ENCODE measurements around the gene PPP4R1. TPM values are rescaled to one million over a fixed set of nuclear protein-coding genes. Genes with fewer than 3 reads are reported as not detected.

The PPP4R1 gene
- total RNA-seq, 1 experiment from 2014 or later: 130 TPM

DNA sequence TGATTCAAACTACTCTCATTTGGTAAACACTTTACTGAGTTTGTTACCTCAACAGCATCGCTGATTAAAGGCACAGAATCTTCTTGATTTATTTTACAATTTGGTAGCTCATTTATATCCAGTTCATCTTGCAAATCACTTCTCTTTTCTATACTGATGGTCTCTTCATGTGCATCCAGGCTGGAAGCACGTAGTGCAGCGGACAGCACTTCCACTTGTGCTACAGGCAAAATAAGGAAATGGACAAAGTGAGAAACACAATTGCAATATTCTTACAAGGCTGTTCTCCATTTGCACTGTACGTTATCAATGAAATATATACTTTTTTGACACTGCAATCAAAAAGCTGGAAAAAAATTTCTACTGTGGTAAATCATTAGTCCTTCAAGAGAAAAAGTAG, 51.0 kb downstream of the PPP4R1 start:
- no peaks in the 10 kb centered on the region for H3K27me3 ChIP-seq (replicated peaks)
- no peak overlapping the region for H3K4me3 ChIP-seq
- peaks cover 87% of the 10 kb centered on the region for H3K36me3 ChIP-seq
- no peak for DNase-seq (ENCODE audit: low read depth in 1 of 2, low spot score in 2 of 2)
- no peak overlapping the region for H3K27ac ChIP-seq
- H3K4me1 ChIP-seq (replicated peaks): no peaks in the 10 kb centered on the region
- no peaks in the 10 kb centered on the region for H3K9me3 ChIP-seq (replicated peaks)

- Histone ChIP-seq H3K27ac (no peak overlapping the region), H3K27me3 (replicated peaks) (no peaks in the 10 kb centered on the region), H3K4me3 (no peak overlapping the region), H3K36me3 (peaks cover 87% of the 10 kb centered on the region), H3K4me1 (replicated peaks) (no peaks in the 10 kb centered on the region), H3K9me3 (replicated peaks) (no peaks in the 10 kb centered on the region)
- DNase-seq (ENCODE audit: low read depth in 1 of 2, low spot score in 2 of 2): no peak
Observed at GRCh38 chr18:9562584-9562983, 51.8 kb downstream of the PPP4R1 start.

DNA sequence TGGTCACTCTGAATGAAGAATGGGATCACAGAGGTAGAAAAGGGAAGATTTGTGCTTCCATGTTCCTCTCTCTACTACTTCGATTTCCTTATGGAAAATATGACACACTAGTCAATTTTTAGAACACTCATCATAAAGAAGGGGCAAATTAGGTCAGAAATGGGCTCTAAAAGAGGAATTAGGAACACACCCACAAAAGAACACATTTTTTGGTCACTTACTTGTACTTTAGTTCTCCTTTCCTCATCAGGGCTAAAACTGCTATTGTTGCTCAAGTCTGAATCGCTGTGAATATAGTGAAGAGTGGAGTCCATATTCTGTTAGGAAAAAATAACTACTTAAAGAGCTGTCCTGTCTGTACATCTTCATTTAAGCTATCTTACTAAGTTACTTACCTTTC, 52.6 kb downstream of the PPP4R1 start:
- DNase-seq (ENCODE audit: low read depth in 1 of 2, low spot score in 2 of 2): no peak
- no peaks in the 10 kb centered on the region for H3K27me3 ChIP-seq (replicated peaks)
- no peak overlapping the region for H3K27ac ChIP-seq
- H3K36me3 ChIP-seq: peaks cover 87% of the 10 kb centered on the region
- no peak overlapping the region for H3K4me3 ChIP-seq
- H3K9me3 ChIP-seq (replicated peaks): no peaks in the 10 kb centered on the region
- H3K4me1 ChIP-seq (replicated peaks): no peaks in the 10 kb centered on the region

- H3K4me1 ChIP-seq (replicated peaks): no peaks in the 10 kb centered on the region
- H3K36me3 ChIP-seq: peaks cover 94% of the 10 kb centered on the region
- no peaks in the 10 kb centered on the region for H3K27me3 ChIP-seq (replicated peaks)
- no peak overlapping the region for H3K27ac ChIP-seq
- no peaks in the 10 kb centered on the region for H3K9me3 ChIP-seq (replicated peaks)
- no peak for DNase-seq (ENCODE audit: low read depth in 1 of 2, low spot score in 2 of 2)
- no peak overlapping the region for H3K4me3 ChIP-seq
Observed at GRCh38 chr18:9559253-9559652, 55.1 kb downstream of the PPP4R1 start.

DNA sequence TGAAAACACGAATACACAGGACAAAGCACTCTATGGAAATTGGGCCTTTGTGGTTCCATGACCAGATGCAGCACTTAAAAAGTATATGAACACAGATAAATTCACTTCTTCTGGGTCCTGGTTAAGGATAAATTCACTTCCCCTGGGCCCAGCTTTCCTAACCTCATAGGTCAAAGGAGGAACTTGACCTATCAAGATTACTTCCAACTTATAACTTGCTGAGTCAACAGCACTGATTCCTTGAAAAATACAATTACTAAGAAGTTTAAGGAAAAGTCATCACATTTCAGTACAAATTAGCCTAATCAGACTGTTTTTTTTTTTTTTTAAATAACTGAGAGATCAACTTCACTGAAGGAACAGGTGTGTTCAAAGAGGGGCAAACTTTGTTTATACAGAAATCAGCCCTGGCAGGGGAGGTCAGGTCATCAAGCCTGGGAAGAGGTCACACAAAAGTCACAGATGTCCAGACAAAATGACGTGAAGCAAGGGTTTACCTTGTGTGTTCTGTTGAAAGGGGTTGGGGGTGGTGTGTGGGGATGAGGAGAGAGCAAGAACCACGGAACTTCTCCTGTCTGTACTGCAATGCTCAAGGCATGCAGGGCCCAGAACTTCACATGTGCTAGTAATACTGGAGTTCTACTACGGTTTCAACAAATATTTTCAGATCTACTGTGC, 55.8 kb downstream of the PPP4R1 start:
- Histone ChIP-seq H3K9me3 (replicated peaks) (no peaks in the 10 kb centered on the region), H3K27ac (no peak overlapping the region), H3K36me3 (peaks cover 94% of the 10 kb centered on the region), H3K27me3 (replicated peaks) (no peaks in the 10 kb centered on the region), H3K4me1 (replicated peaks) (no peaks in the 10 kb centered on the region), H3K4me3 (no peak overlapping the region)
- no peak for DNase-seq (ENCODE audit: low read depth in 1 of 2, low spot score in 2 of 2)

DNA sequence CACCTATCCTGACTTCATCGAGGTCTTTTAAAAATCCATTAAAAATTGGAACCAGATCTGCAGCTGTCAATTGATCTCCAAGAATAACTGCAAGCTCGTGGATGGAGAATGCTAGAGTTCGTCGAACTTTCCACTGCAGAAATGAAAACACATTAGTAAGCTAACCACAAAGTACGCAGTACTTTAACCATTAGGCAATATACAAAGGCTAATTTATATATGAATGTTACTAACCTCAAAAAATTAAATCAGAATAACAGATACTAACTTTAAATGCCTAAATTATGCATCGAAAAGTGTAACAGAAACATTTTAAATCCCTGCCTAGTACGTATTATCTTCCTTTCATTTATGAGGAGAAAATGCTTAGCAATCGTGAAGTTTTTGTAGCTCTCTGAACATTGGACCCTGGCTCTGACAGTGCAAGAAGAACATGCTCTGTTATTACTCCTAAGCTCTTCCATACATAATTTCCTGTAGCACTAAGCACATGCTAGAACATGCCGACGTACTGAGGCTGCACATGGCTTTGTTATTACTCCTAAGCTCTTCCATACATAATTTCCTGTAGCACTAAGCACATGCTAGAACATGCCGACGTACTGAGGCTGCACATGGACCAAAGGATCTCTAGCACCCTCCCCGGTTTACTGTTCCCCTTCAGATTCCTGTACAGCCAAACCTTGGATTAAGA, 57.0 kb downstream of the PPP4R1 start:
- Histone ChIP-seq H3K27me3 (replicated peaks) (no peaks in the 10 kb centered on the region), H3K9me3 (replicated peaks) (no peaks in the 10 kb centered on the region), H3K36me3 (peaks cover 94% of the 10 kb centered on the region), H3K4me3 (no peak overlapping the region), H3K27ac (no peak overlapping the region), H3K4me1 (replicated peaks) (no peaks in the 10 kb centered on the region)
- DNase-seq (ENCODE audit: low read depth in 1 of 2, low spot score in 2 of 2): no peak

GRCh38 chr18:9552616-9553015, 61.7 kb downstream of the PPP4R1 start:
- H3K4me3 ChIP-seq: no peak overlapping the region
- no peak overlapping the region for H3K27ac ChIP-seq
- no peaks in the 10 kb centered on the region for H3K9me3 ChIP-seq (replicated peaks)
- peaks cover 97% of the 10 kb centered on the region for H3K36me3 ChIP-seq
- no peaks in the 10 kb centered on the region for H3K27me3 ChIP-seq (replicated peaks)
- DNase-seq (ENCODE audit: low read depth in 1 of 2, low spot score in 2 of 2): no peak
- no peaks in the 10 kb centered on the region for H3K4me1 ChIP-seq (replicated peaks)

GRCh38 chr18:9552191-9552590, 62.2 kb downstream of the PPP4R1 start:
- no peak for DNase-seq (ENCODE audit: low read depth in 1 of 2, low spot score in 2 of 2)
- Histone ChIP-seq H3K27me3 (replicated peaks) (no peaks in the 10 kb centered on the region), H3K4me1 (replicated peaks) (no peaks in the 10 kb centered on the region), H3K9me3 (replicated peaks) (no peaks in the 10 kb centered on the region), H3K27ac (no peak overlapping the region), H3K4me3 (no peak overlapping the region), H3K36me3 (peaks cover 97% of the 10 kb centered on the region)

DNA sequence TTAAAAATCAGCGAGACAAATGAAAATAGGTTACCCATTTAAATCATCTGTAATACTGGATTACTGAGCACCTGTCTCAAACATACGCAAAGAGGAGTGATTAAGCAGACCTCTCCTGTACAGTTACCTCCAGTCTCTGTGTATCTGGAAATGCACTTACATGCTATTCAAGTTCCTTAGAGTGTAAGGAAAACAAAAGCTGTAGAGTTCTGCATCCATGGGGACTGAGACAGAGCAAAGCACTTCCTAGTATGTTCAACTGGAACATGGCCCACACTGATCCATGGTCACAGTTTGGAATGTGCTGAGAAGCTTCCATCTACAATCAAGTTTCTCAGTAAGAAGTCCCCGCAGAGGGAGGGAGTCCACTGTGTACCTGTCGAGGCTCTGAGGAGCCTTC, 63.9 kb downstream of the PPP4R1 start:
- H3K4me1 ChIP-seq (replicated peaks): no peaks in the 10 kb centered on the region
- H3K36me3 ChIP-seq: peaks cover 98% of the 10 kb centered on the region
- H3K27me3 ChIP-seq (replicated peaks): no peaks in the 10 kb centered on the region
- DNase-seq (ENCODE audit: low read depth in 1 of 2, low spot score in 2 of 2): no peak
- no peak overlapping the region for H3K27ac ChIP-seq
- H3K4me3 ChIP-seq: no peak overlapping the region
- H3K9me3 ChIP-seq (replicated peaks): no peaks in the 10 kb centered on the region

DNA sequence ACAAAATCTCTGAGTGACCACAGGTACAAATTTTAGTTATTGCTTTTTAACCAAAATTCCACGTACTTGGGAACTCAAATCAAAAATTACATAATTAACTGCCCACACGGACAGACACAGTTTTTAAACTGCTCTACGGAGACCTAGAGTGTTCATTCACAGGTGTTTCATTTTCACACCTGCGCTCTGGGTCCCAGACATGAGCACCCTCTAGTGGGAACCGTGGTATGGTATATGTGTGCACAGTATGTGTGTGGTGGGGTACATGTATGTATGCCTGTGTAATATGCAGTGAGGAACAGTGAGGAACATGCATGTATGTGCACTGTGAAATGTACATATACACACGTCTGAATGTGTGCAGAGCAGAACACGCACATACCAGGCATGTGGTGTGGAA, 65.0 kb downstream of the PPP4R1 start:
- no peaks in the 10 kb centered on the region for H3K4me1 ChIP-seq (replicated peaks)
- H3K36me3 ChIP-seq: peaks cover 97% of the 10 kb centered on the region
- no peaks in the 10 kb centered on the region for H3K27me3 ChIP-seq (replicated peaks)
- H3K27ac ChIP-seq: no peak overlapping the region
- no peak overlapping the region for H3K4me3 ChIP-seq
- no peak for DNase-seq (ENCODE audit: low read depth in 1 of 2, low spot score in 2 of 2)
- H3K9me3 ChIP-seq (replicated peaks): no peaks in the 10 kb centered on the region

GRCh38 chr18:9547782-9548181, 66.6 kb downstream of the PPP4R1 start:
- DNase-seq (ENCODE audit: low read depth in 1 of 2, low spot score in 2 of 2): no peak
- Histone ChIP-seq H3K27ac (no peak overlapping the region), H3K9me3 (replicated peaks) (no peaks in the 10 kb centered on the region), H3K4me1 (replicated peaks) (no peaks in the 10 kb centered on the region), H3K4me3 (no peak overlapping the region), H3K36me3 (peaks cover 81% of the 10 kb centered on the region), H3K27me3 (replicated peaks) (no peaks in the 10 kb centered on the region)

DNA sequence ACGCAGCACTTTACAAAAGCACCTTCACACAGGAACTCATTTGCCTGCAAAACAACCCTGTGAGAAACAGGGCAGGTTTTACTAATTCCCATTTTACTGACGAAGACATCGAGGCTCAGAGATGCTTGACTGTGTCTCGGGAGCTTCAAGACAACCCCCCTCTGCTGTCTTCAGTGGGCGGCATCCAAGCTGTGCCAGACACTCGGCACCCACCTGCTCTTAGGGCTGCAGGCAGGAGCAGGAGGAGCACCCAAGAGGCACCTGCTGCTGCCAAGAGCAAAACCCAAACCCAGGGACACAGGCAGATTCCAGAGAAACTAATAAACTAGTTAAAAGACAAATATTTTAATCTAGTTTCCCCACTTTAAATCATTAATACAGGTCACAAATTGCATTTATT, 67.9 kb downstream of the PPP4R1 start:
- peaks cover 69% of the 10 kb centered on the region for H3K36me3 ChIP-seq
- no peaks in the 10 kb centered on the region for H3K4me1 ChIP-seq (replicated peaks)
- H3K9me3 ChIP-seq (replicated peaks): no peaks in the 10 kb centered on the region
- no peak for DNase-seq (ENCODE audit: low read depth in 1 of 2, low spot score in 2 of 2)
- H3K27ac ChIP-seq: no peak overlapping the region
- H3K27me3 ChIP-seq (replicated peaks): no peaks in the 10 kb centered on the region
- no peak overlapping the region for H3K4me3 ChIP-seq

DNA sequence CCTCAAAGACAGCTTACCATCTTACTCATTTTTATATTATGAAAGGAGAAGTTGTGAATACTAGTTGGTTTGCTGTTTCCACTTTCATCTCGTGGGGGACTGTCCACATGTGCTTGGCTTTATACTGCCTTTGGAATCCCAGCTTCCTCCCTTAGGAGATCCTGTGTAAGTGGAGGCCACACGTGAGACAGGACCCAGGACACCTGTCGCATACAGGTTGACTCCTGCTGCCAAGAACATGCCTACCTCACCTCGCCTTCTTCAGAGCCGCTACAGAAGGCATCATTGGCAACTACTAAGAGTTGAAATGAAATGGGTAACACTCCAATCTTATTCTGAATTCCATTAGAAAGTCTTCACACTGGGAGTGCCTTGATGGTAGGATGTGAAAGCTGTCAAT, 69.3 kb downstream of the PPP4R1 start:
- DNase-seq (ENCODE audit: low read depth in 1 of 2, low spot score in 2 of 2): no peak
- Histone ChIP-seq H3K27me3 (replicated peaks) (no peaks in the 10 kb centered on the region), H3K9me3 (replicated peaks) (no peaks in the 10 kb centered on the region), H3K4me3 (no peak overlapping the region), H3K4me1 (replicated peaks) (peaks cover under 1% of the 10 kb centered on the region), H3K27ac (no peak overlapping the region), H3K36me3 (peaks cover 55% of the 10 kb centered on the region)

- H3K4me1 ChIP-seq (replicated peaks): peaks cover 15% of the 10 kb centered on the region
- DNase-seq (ENCODE audit: low read depth in 1 of 2, low spot score in 2 of 2): no peak
- H3K27ac ChIP-seq: no peak overlapping the region
Observed at GRCh38 chr18:9542924-9543323, 71.4 kb downstream of the PPP4R1 start.

More at GRCh38 chr18:9542924-9543323, 71.4 kb downstream of the PPP4R1 start:
- peaks cover 34% of the 10 kb centered on the region for H3K36me3 ChIP-seq
- H3K4me3 ChIP-seq: no peak overlapping the region
- no peaks in the 10 kb centered on the region for H3K9me3 ChIP-seq (replicated peaks)
- H3K27me3 ChIP-seq (replicated peaks): no peaks in the 10 kb centered on the region

Data from SJSA1 (cell line).